Loucy (cell line): Measurements from ENCODE around the gene RABGGTA.
A peak's percentile ranks its signal among the peaks of the same experiment; 100 is the strongest.
"Not testable (repeated sequence)": the region's sequence is repeated elsewhere in the genome, so short reads cannot be mapped to it uniquely, and the experiment has no call there.

Experiments
- H2AFZ ChIP-seq: fragments of 200-600 bp; sonication (generic); 2 replicates; pipeline ENCODE4 v1.6.0; 2016; ENCODE audit warnings: antibody characterized with exemption, mild to moderate bottlenecking, low read length, moderate library complexity
- H3F3A ChIP-seq: fragments of 200-600 bp; 2 replicates; pipeline ENCODE4 v1.6.0; 2016; ENCODE audit warnings: antibody characterized with exemption, low read depth, mild to moderate bottlenecking
- H3K27me3 ChIP-seq: fragments of 200-600 bp; sonication (generic); 2 replicates; pipeline ENCODE4 v1.6.1; 2014; ENCODE audit warnings: low read length, mild to moderate bottlenecking; ENCODE audit not compliant: insufficient read depth, poor library complexity, severe bottlenecking
- H3K36me3 ChIP-seq: fragments of 200-600 bp; sonication (generic); 2 replicates; pipeline ENCODE4 v1.6.1; 2016; ENCODE audit warnings: low read length; ENCODE audit not compliant: insufficient read depth
- H3K4me1 ChIP-seq: fragments of 200-600 bp; sonication (generic); 2 replicates; pipeline ENCODE4 v1.5.1; 2014; ENCODE audit warnings: low read length, mild to moderate bottlenecking; ENCODE audit not compliant: insufficient read depth, poor library complexity, severe bottlenecking
- H3K4me2 ChIP-seq: fragments of 200-600 bp; sonication (generic); 2 replicates; pipeline ENCODE4 v1.6.0; 2014; ENCODE audit warnings: antibody characterized with exemption, low read length, low read depth, mild to moderate bottlenecking; ENCODE audit not compliant: poor library complexity, severe bottlenecking
- H3K4me3 ChIP-seq: fragments of 200-600 bp; sonication (generic); 2 replicates; pipeline ENCODE4 v1.5.1; 2014; ENCODE audit warnings: low read length, mild to moderate bottlenecking, mixed read lengths; ENCODE audit not compliant: poor library complexity, severe bottlenecking
- H3K79me2 ChIP-seq: fragments of 200-600 bp; sonication (generic); 2 replicates; pipeline ENCODE4 v1.6.1; 2014; ENCODE audit warnings: low read length; ENCODE audit not compliant: insufficient read depth
- H3K9ac ChIP-seq: fragments of 200-600 bp; sonication (generic); 2 replicates; pipeline ENCODE4 v1.6.0; 2014; ENCODE audit warnings: mild to moderate bottlenecking, low read depth, low read length, moderate library complexity; ENCODE audit not compliant: poor library complexity, severe bottlenecking
- H3K9me2 ChIP-seq: fragments of 200-600 bp; sonication (generic); replicated peaks from 2 replicates; pipeline ENCODE4 v1.6.1; 2016; ENCODE audit warnings: low read depth, low read length, mixed read lengths
- H3K9me3 ChIP-seq: fragments of 200-600 bp; sonication (generic); 2 replicates; pipeline ENCODE4 v1.6.1; 2014; ENCODE audit warnings: mild to moderate bottlenecking, antibody characterized with exemption, low read length, low read depth; ENCODE audit not compliant: insufficient read depth
- H4K20me1 ChIP-seq: fragments of 200-600 bp; sonication (generic); 2 replicates; pipeline ENCODE4 v1.6.0; 2014; ENCODE audit warnings: antibody characterized with exemption, low read length, mild to moderate bottlenecking; ENCODE audit not compliant: insufficient read depth, poor library complexity, severe bottlenecking
- EZH2phosphoT487 ChIP-seq: fragments of 200-600 bp; IDR thresholded peaks from 2 replicates; pipeline ENCODE4 v1.6.1; 2018; ENCODE audit warnings: antibody characterized with exemption, mild to moderate bottlenecking, moderate library complexity, borderline replicate concordance
- TF ChIP-seq, protein P1 (sequence below): fragments of 200-600 bp; sonication (generic); conservative IDR thresholded peaks from 2 replicates; pipeline ENCODE4 v1.5.1; 2014; ENCODE audit warnings: mild to moderate bottlenecking, antibody characterized with exemption, low read length

The RABGGTA gene

DNA sequence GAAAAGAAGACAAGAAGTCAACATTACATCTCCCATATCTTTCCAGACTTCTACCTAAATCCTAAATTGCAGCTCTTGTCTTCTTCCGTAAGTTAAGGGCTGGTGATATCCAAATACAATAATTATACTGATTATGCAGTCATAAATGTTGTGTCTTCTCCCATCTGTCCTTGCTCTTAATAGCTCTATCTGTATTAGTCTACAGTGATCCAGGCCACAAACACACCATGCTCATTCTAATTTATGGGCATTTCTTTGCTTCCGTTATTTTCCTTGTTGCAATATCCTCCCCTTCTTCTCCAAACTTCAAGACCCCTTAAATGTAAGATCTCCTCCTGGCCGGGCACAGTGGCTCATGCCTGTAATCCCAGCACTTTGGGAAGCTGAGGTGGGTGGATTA, 51.9 kb downstream of the RABGGTA start:
- no peaks in the 10 kb centered on the region for H4K20me1 ChIP-seq
- H3K9ac ChIP-seq = no peak overlapping the region
- H3K36me3 ChIP-seq = no peaks in the 10 kb centered on the region
- H3K4me2 ChIP-seq = no peak overlapping the region
- peaks cover 16% of the 10 kb centered on the region for H3K79me2 ChIP-seq
- no peak overlapping the region for H2AFZ ChIP-seq
- TF ChIP-seq, protein P1, sequence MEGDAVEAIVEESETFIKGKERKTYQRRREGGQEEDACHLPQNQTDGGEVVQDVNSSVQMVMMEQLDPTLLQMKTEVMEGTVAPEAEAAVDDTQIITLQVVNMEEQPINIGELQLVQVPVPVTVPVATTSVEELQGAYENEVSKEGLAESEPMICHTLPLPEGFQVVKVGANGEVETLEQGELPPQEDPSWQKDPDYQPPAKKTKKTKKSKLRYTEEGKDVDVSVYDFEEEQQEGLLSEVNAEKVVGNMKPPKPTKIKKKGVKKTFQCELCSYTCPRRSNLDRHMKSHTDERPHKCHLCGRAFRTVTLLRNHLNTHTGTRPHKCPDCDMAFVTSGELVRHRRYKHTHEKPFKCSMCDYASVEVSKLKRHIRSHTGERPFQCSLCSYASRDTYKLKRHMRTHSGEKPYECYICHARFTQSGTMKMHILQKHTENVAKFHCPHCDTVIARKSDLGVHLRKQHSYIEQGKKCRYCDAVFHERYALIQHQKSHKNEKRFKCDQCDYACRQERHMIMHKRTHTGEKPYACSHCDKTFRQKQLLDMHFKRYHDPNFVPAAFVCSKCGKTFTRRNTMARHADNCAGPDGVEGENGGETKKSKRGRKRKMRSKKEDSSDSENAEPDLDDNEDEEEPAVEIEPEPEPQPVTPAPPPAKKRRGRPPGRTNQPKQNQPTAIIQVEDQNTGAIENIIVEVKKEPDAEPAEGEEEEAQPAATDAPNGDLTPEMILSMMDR = no peak
- no peak for TF ChIP-seq EZH2phosphoT487
- no peaks in the 10 kb centered on the region for H3K27me3 ChIP-seq
- no peaks in the 10 kb centered on the region for H3K9me3 ChIP-seq
- H3F3A ChIP-seq = no peaks in the 10 kb centered on the region
- H3K4me3 ChIP-seq = no peak overlapping the region
- H3K4me1 ChIP-seq = peaks cover 6% of the 10 kb centered on the region
- H3K9me2 ChIP-seq = no peaks in the 10 kb centered on the region

DNA sequence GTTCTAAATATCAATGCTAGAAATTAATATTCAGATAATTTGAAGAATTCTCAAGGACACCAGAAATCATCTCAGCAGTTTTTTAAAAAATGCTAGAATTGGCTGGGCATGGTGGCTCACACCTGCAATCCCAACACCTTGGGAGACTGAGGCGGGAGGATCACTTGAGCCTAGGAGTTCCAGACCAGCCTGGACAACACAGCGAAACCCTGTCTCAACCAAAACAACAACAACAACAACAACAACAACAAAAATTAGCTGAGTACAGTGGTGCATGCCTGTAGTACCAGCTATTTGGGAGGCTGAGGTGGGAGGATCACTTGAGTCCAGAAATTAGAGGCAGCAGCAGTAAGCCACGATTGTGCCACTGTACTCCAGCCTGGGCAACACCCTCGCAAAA, 52.3 kb downstream of the RABGGTA start:
- Histone ChIP-seq H3K4me2 (no peak overlapping the region), H3K9me2 (no peaks in the 10 kb centered on the region), H3K4me1 (peaks cover 10% of the 10 kb centered on the region), H3K4me3 (no peak overlapping the region), H2AFZ (no peak overlapping the region), H3K79me2 (peaks cover 16% of the 10 kb centered on the region), H4K20me1 (no peaks in the 10 kb centered on the region), H3K9me3 (no peaks in the 10 kb centered on the region), H3K27me3 (no peaks in the 10 kb centered on the region), H3K9ac (no peak overlapping the region), H3F3A (peaks cover 3% of the 10 kb centered on the region; the same call in 1 of the 2 replicates), H3K36me3 (no peaks in the 10 kb centered on the region)
- no peak for TF ChIP-seq EZH2phosphoT487
- TF ChIP-seq, protein P1 = no peak

DNA sequence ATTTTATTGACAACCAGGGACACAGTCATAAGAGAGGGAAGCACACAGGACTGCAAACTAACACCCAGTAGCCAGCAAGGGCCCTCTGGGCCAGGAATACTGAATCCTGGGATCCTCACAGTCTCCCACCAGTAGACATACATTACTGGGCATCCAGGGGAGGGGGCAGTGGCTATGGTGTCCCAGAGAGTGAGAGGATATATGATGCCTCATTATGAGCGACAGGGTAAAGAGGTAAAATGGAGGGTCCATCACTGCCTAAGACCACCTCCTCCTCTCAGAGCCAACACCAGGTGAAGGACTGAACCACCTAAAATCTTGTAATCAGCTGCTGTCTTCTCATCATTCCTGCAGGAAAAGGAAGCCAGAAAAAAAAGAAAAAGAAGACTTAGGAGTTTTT, 54.5 kb downstream of the RABGGTA start:
- not testable (repeated sequence) for H3K36me3 ChIP-seq, H3K9me2 ChIP-seq, H2AFZ ChIP-seq, H4K20me1 ChIP-seq, H3K4me2 ChIP-seq, H3K9ac ChIP-seq, H3K27me3 ChIP-seq, H3K9me3 ChIP-seq, H3K4me3 ChIP-seq, H3F3A ChIP-seq
- Histone ChIP-seq H3K79me2 (peaks cover 23% of the 10 kb centered on the region), H3K4me1 (peaks cover 22% of the 10 kb centered on the region)

DNA sequence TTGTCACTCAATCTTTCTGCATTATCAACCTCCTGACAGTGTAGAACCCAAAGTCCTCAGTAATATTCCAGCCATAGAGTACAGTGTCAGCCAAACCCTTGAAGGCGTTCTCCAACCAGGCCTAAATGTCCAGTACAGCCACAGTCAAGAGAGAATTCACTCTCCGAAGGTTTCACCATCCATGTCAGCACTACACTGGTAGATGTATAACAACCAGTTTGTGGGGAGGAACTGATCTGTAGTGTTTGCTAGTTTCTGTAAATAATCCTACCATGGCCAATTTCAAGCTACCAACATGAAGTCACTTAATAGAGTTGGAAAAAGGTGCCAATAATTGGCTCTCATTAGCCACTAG, 55.1 kb downstream of the RABGGTA start:
- Histone ChIP-seq H3K9me2 (no peaks in the 10 kb centered on the region), H2AFZ (no peak overlapping the region), H3K9me3 (no peaks in the 10 kb centered on the region), H4K20me1 (no peaks in the 10 kb centered on the region), H3K4me1 (peaks cover 27% of the 10 kb centered on the region), H3K27me3 (no peaks in the 10 kb centered on the region), H3K4me2 (peak overlapping the region; percentile 78), H3K9ac (no peak overlapping the region), H3K79me2 (peaks cover 28% of the 10 kb centered on the region), H3K36me3 (no peaks in the 10 kb centered on the region), H3F3A (peaks cover 9% of the 10 kb centered on the region; the same call in 1 of the 2 replicates), H3K4me3 (peak overlapping the region; percentile 99)
- TF ChIP-seq EZH2phosphoT487 = no peak
- TF ChIP-seq, protein P1 = no peak
